ENCODE results near the gene IL6R. TPM values are rescaled to one million over a fixed set of nuclear protein-coding genes. Genes with fewer than 3 reads are reported as not detected.

Gene IL6R
- 35.9 and 41.9 TPM in 2 replicates for total RNA-seq

DNA sequence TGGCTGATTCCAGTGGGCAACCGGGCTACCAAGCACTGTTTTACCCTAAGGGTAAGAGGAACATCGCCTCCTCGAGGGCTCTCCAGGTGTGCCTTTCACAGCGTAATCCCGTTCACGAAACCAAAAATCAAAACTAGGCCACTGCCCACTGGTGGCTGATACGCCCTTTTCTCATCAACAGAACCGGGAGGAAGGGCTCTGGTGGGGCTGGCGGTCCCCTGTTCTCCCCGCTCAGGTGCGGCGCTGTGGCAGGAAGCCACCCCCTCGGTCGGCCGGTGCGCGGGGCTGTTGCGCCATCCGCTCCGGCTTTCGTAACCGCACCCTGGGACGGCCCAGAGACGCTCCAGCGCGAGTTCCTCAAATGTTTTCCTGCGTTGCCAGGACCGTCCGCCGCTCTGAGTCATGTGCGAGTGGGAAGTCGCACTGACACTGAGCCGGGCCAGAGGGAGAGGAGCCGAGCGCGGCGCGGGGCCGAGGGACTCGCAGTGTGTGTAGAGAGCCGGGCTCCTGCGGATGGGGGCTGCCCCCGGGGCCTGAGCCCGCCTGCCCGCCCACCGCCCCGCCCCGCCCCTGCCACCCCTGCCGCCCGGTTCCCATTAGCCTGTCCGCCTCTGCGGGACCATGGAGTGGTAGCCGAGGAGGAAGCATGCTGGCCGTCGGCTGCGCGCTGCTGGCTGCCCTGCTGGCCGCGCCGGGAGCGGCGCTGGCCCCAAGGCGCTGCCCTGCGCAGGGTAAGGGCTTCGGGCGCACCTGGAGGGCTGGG, at the start of gene IL6R:
Gene IL6R, plus strand, starts transcription at position 360 of the 763 bp plus-strand sequence. Its CDS starts 287 bp downstream, at position 647.

GRCh38 chr1:154502066-154502743, 97.1 kb downstream of the IL6R start, which contains the start of the genes SHE and TDRD10:
TSS of gene SHE (minus strand) at chr1:154502412. CDS start at chr1:154502026, 386 bp downstream.
TSS of gene TDRD10 (plus strand) at chr1:154502219. CDS start at chr1:154506904, 4,685 bp downstream.

Other genes with a start within 250 kb of the IL6R start
- 358 and 470 TPM in 2 replicates for gene TPM3, start 213.2 kb upstream of the IL6R start, total RNA-seq
- gene CFAP141, start 199.0 kb upstream of the IL6R start, total RNA-seq: not detected in 2 replicates
- gene UBAP2L, start 184.4 kb upstream of the IL6R start, total RNA-seq: 58.8 and 82.0 TPM in 2 replicates
- 108 and 114 TPM in 2 replicates for gene HAX1, start 132.7 kb upstream of the IL6R start, total RNA-seq
- gene AQP10, start 84.2 kb upstream of the IL6R start, total RNA-seq: 0.78 and 1.2 TPM in 2 replicates
- 15.3 and 26.4 TPM in 2 replicates for gene ATP8B2, start 79.8 kb upstream of the IL6R start, total RNA-seq
- not detected in 2 replicates for gene TDRD10, start 96.9 kb downstream of the IL6R start, total RNA-seq
- not detected in 2 replicates for gene SHE, start 97.1 kb downstream of the IL6R start, total RNA-seq
- gene UBE2Q1, start 153.3 kb downstream of the IL6R start, total RNA-seq: 18.0 and 30.1 TPM in 2 replicates
- gene CHRNB2, start 162.4 kb downstream of the IL6R start, total RNA-seq: not detected in 2 replicates
- 47.3 and 63.8 TPM in 2 replicates for gene ADAR, start 202.8 kb downstream of the IL6R start, total RNA-seq